ENCODE data around the gene DGCR8.

The DGCR8 gene

GRCh38 chr22:20128619-20128901, 48.5 kb downstream of the DGCR8 start:
- no peak for DNase-seq

DNA sequence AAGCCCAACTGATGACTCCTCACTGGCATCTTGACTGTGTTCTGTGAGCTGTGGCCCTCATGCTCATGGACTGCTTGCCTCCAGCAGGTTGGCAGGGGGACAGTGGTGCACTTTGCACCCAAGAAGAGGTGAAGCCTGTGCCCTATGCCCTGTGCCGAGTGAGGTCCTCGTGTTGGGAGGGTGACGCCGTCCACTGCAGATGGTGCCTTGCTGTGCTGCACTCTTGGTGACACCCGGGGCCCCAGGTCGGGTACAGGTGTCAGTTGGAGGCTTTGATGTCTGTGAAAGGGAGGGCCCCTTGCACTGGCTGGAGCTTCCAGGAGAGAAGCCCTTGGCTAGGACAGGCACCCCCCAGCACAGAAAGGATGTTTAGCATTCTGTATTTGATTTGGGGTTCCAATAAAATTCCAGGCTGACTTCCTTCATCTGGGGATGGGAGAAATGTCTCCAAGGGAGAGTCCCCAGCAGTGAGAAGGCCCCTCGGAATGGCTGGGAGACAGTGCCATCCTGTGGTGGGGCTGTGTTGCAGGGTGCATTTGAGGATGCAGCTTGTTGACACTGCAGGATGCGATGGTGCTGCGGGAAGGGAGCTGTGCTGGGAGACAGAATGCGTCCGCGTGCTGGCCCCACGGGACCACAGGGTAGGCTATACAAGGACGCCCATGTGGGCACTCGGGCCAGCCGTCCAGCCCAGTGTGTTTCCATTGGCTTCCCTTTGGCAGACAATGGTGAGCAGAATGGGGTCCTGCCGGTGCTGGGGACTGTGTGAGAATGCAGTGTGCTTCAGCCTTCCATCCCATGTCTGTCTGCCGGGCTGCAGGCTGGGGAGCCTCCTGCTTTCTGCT, 49.1 kb downstream of the DGCR8 start:
- DNase-seq, result peak; percentile 54

DNA sequence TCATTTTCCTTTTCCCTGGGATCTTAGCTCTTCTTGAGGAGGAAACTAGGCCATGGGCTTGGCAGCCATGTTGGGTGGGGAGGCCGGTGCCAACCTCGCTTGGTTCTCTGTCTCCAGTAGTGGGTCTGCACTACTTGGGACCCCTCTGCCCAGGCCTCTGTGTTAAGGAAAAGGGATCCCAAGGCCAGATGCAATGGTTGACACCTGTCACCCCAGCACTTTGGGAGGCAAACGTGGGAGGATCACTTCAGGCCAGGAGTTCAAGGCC, 49.6 kb downstream of the DGCR8 start:
- no peak for DNase-seq

- DNase-seq, result no peak
Measured at GRCh38 chr22:20130319-20130718, 50.3 kb downstream of the DGCR8 start.

DNA sequence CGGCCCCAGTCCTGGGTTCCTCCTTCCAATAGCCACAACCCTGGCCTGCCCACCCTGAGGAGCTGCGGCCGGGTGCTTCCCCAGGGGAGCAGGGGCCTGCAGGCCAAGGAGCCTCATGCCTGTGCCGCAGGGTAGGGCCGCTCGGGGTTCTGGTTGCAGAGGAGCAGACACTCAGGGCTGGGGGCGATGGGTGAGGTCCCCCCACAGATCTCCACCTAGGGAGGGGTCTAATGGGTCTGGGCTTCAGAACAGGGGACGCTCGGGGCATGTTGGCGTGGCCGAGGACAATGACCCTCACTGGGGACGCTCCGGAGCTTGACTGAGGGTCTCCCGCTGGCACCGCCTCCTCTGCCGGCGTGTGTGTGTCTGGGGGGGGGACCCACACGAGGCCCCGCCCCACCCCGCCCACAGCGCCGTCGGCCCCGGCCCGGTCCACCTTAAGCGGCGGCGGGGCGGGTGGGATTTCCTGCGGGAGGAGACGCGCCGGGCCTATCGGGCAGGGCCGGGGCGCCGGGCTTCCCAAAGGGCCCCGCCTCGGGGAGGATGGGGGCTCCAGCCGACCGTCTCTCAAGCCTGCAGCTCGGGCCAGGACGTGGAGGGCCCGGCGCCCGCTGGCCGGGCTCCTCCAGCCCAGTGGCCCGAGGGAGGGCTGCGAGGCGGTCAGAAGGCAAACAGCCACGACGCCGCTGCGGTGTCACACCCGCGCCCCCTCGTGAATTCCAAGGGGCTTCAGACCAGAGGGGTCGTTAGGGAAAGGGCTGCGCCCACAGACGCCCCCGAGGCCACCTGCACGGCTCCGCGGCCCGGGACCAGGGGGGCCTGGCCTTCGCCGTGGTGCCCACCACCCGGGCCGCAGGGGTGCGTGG, 50.9 kb downstream of the DGCR8 start:
- peak; percentile 84 for DNase-seq

DNA sequence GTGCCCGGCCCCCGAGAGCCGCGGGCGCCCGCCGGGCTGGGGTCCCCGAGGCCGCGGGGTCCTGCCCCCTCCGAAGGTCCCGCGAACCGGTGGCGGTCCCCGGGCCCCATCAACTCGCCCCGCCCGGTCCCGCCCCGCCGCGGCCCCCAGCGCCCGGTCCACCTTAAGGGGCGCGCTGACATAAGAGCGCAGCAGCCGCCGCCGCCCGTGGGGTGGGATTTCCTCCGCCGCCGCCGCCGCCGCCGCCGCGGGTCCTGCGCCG, 51.5 kb downstream of the DGCR8 start, which contains the start of gene ZDHHC8:
Gene ZDHHC8, plus strand, starts transcription at position 208 of the 262 bp plus-strand sequence. CDS start 144 bp downstream, outside the sequence.
- DNase-seq, result peak; percentile 32

GRCh38 chr22:20131859-20132685, 52.0 kb downstream of the DGCR8 start:
- DNase-seq, result no peak

DNA sequence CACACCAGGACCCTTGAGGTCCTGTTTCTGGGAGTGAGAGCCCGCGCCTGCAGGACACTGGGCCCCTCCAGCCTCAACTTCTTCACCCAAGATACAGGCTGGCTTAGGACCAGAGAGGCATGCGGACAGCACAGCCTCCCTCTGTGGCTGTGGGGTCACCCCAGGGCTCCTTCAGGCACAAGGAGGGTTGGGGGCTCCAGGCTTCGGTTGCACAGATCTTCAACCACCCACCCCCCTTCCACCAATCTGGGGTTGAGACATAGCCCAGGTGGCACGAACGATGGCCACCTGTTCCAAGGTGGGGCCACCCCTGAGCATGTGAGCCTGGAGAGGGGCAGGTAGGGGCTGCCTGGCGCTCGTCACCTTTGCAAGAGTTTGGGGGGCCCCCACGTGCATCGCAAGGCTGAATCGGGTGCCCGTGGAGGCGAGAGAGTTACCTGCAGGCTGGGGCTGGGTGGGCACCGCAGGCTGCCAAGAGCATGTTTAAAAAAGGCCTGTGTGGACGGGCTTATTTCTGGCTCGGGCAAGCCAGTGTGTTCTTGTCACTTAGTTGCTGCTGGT, 52.7 kb downstream of the DGCR8 start:
- no peak for DNase-seq

DNA sequence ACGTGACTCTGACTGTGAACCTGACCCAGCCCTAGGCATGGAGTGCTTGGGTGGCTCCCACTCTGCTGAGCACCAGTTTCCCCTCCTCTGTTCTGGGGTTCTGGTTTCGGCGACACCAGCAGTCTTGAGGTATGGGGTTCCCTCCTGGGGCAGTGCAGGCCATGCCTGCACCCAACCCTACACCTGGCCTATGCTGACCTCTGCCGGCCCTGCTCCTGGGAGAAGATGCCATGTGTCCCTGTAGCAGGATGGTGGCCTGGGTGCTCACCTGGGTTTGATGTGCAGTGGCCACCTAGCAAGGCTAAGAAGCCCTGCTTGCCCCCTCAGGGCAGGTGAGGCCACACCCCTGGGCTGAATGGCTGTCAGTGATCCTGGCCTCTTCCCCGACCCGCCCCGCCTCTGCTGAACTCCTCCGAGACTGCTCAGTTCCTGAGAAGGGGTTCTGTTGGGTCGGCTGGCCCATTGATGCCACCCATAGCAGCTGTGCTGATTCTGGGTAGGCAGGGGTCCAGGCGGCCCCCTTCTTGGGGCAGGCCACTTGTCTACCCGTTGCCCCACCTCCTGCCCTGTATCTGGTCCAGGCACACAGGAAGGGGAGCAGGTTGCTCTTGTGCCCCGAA, 54.0 kb downstream of the DGCR8 start:
- DNase-seq, result no peak

GRCh38 chr22:20135265-20135664, 55.2 kb downstream of the DGCR8 start:
- DNase-seq, result no peak

GRCh38 chr22:20135806-20136602, 56.0 kb downstream of the DGCR8 start:
- no peak for DNase-seq

- DNase-seq, result no peak
Measured at GRCh38 chr22:20136603-20136873, 56.5 kb downstream of the DGCR8 start.

DNA sequence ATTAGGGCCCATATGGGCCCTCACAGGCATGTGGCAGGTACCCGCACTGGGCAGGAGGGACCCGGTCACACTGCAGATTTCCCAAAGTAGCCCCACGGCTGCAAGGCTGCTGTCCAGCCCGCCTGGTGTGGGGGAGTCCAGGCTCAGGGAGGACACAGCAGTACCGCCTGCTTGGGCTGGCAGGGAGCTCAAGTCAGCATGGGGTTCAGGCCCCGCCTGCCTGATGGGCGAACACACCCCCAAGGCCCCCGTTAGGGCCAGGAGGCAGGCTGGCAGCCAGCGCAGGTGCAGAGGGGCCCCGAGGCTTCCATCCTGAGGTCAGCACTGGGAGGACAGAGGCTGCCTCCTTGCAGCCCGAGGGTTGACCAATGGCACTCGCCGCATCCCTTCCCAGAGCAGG, 57.1 kb downstream of the DGCR8 start:
- DNase-seq, result no peak

GRCh38 chr22:20137671-20138416, 57.8 kb downstream of the DGCR8 start:
- DNase-seq, result no peak

- no peak for DNase-seq
Measured at GRCh38 chr22:20138417-20138738, 58.3 kb downstream of the DGCR8 start.

DNA sequence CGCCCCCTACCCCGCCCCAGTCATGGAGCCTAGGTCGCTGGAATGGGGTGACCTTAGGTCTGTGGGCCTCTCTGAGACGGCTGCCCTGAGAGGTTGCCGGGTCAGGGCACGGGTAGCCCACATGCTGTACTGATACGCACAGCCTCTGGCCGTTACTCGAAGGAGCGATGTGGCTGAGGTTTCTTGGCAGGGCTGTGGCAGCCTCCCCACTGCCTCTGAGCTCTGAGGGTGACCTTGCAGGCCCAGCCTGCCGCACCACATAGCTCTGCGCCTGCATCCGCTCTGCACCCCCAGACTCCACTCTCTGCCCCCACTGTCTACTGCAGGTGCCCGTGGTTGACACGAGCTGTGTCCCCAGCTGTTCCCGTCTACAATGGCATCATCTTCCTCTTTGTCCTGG, 58.8 kb downstream of the DGCR8 start:
- DNase-seq, result no peak

GRCh38 chr22:20139391-20140106, 59.5 kb downstream of the DGCR8 start:
- DNase-seq, result no peak

- no peak for DNase-seq
Measured at GRCh38 chr22:20140107-20140445, 60.0 kb downstream of the DGCR8 start.

DNA sequence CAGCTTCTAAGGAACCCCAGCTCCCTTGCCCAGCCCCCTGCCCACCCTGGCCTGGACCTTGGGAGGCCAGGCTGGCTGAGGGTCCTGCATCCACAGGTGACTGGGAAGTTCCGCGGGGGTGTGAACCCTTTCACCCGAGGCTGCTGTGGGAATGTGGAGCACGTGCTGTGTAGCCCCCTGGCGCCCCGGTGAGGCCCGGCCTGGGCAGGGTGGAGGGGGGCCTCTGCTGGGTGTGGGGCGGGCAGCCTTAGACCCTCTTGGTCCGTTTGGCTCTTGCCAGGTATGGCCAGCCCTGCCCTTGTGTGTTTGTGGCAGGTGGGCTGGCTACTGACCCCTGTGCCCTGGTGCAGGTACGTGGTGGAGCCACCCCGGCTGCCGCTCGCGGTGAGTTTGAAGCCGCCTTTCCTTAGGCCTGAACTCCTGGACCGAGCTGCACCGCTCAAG, 60.5 kb downstream of the DGCR8 start:
- no peak for DNase-seq

GRCh38 chr22:20141186-20142077, 61.4 kb downstream of the DGCR8 start:
- no peak for DNase-seq

Measured in activated CD4-positive, alpha-beta T cell treated with anti-CD3 and anti-CD28 coated beads, Interleukin-10, Interleukin-2, amounts not matched to agents 100 ng/mL and 50 ng/mL, durations not matched to agents 16 hours and 8 hours (primary cell).